HG03439 (cell line): ENCODE results near the gene CLIC5.

Experiments
- ATAC-seq: cut with Tn5 transposase; IDR thresholded peaks from one replicate; pipeline ENCODE4 v1.9.1; 2021; ENCODE audit warnings: mild to moderate bottlenecking, moderate library complexity; ENCODE audit not compliant: unreplicated experiment

The CLIC5 gene

GRCh38 chr6:45899683-45899946 is 116.0 kb downstream of the CLIC5 start:
- no peak for ATAC-seq

GRCh38 chr6:45898941-45899682 is 116.5 kb downstream of the CLIC5 start:
- no peak for ATAC-seq

GRCh38 chr6:45896783-45897441 is 118.7 kb downstream of the CLIC5 start:
- no peak for ATAC-seq

GRCh38 chr6:45895569-45895968 is 120.1 kb downstream of the CLIC5 start:
- ATAC-seq = no peak

- ATAC-seq = no peak
Observed at GRCh38 chr6:45892696-45893245, 122.9 kb downstream of the CLIC5 start.

GRCh38 chr6:45892196-45892595 is 123.5 kb downstream of the CLIC5 start:
- no peak for ATAC-seq

- ATAC-seq = no peak
Observed at GRCh38 chr6:45886776-45887175, 128.9 kb downstream of the CLIC5 start.

- ATAC-seq = no peak
Observed at GRCh38 chr6:45884336-45884735, 131.3 kb downstream of the CLIC5 start.

GRCh38 chr6:45882671-45883070 is 133.0 kb downstream of the CLIC5 start:
- no peak for ATAC-seq

GRCh38 chr6:45881705-45882467 is 133.8 kb downstream of the CLIC5 start:
- no peak for ATAC-seq

GRCh38 chr6:45880676-45881075 is 135.0 kb downstream of the CLIC5 start:
- ATAC-seq = no peak

GRCh38 chr6:45880159-45880558 is 135.5 kb downstream of the CLIC5 start:
- ATAC-seq = no peak

- ATAC-seq = no peak
Observed at GRCh38 chr6:45877970-45878590, 137.6 kb downstream of the CLIC5 start.

- ATAC-seq = no peak
Observed at GRCh38 chr6:45872827-45873365, 142.8 kb downstream of the CLIC5 start.

- no peak for ATAC-seq
Observed at GRCh38 chr6:45870531-45870930, 145.1 kb downstream of the CLIC5 start.

- no peak for ATAC-seq
Observed at GRCh38 chr6:45864651-45865050, 151.0 kb downstream of the CLIC5 start.

GRCh38 chr6:45858691-45859090 is 157.0 kb downstream of the CLIC5 start:
- ATAC-seq = no peak

GRCh38 chr6:45857827-45858226 is 157.8 kb downstream of the CLIC5 start:
- ATAC-seq = no peak

GRCh38 chr6:45855642-45856394 is 159.8 kb downstream of the CLIC5 start:
- no peak for ATAC-seq

- no peak for ATAC-seq
Observed at GRCh38 chr6:45854149-45854742, 161.4 kb downstream of the CLIC5 start.
